MM.1S (cell line): ENCODE results near the gene WIPF3.

Experiments used
- DNase-seq: peaks from one replicate; pipeline ENCODE4 v3.0.0-alpha.2; 2015
- H2AFZ ChIP-seq: fragments of 300-600 bp; sonication (generic); 2 replicates; pipeline ENCODE4 v1.6.0; 2016; ENCODE audit warnings: antibody characterized with exemption, low read length
- H3F3A ChIP-seq: fragments of 300-600 bp; sonication (generic); 2 replicates; pipeline ENCODE4 v1.6.1; 2016; ENCODE audit warnings: mild to moderate bottlenecking, antibody characterized with exemption, low read length, moderate library complexity, mixed read lengths; ENCODE audit not compliant: insufficient read depth
- H3K27ac ChIP-seq: fragments of 300-600 bp; sonication (generic); 2 replicates; pipeline ENCODE4 v1.5.1; 2016; ENCODE audit warnings: mild to moderate bottlenecking, low read length
- H3K27me3 ChIP-seq: fragments of 300-600 bp; sonication (generic); replicated peaks from 2 replicates; pipeline ENCODE4 v1.6.0; 2016; ENCODE audit warnings: low read length; ENCODE audit not compliant: insufficient read depth
- H3K36me3 ChIP-seq: fragments of 300-600 bp; sonication (generic); replicated peaks from 2 replicates; pipeline ENCODE4 v1.6.1; 2016; ENCODE audit warnings: mild to moderate bottlenecking, low read length, mixed read lengths; ENCODE audit not compliant: insufficient read depth
- H3K4me1 ChIP-seq: fragments of 300-600 bp; sonication (generic); 2 replicates; pipeline ENCODE4 v1.6.1; 2016; ENCODE audit warnings: low read length, mixed read lengths
- H3K4me2 ChIP-seq: fragments of 300-600 bp; sonication (generic); 2 replicates; pipeline ENCODE4 v1.6.0; 2016; ENCODE audit warnings: low read depth, low read length
- H3K4me3 ChIP-seq: fragments of 300-600 bp; sonication (generic); 2 replicates; pipeline ENCODE4 v1.5.1; 2016; ENCODE audit warnings: low read length, mixed read lengths
- H3K79me2 ChIP-seq: fragments of 300-600 bp; sonication (generic); 2 replicates; pipeline ENCODE4 v1.6.1; 2016; ENCODE audit warnings: mixed run types, low read length, mixed read lengths
- H3K9ac ChIP-seq: fragments of 300-600 bp; sonication (generic); 2 replicates; pipeline ENCODE4 v1.6.1; 2016; ENCODE audit warnings: low read length, mixed read lengths
- H3K9me2 ChIP-seq: fragments of 300-600 bp; sonication (generic); replicated peaks from 2 replicates; pipeline ENCODE4 v1.6.1; 2016; ENCODE audit warnings: mild to moderate bottlenecking, low read length, mixed read lengths; ENCODE audit not compliant: insufficient read depth
- H3K9me3 ChIP-seq: fragments of 300-600 bp; sonication (generic); replicated peaks from 2 replicates; pipeline ENCODE4 v1.6.1; 2016; ENCODE audit warnings: mild to moderate bottlenecking, low read length, mixed read lengths; ENCODE audit not compliant: insufficient read depth
- H4K20me1 ChIP-seq: fragments of 300-600 bp; sonication (generic); 2 replicates; pipeline ENCODE4 v1.6.1; 2016; ENCODE audit warnings: mild to moderate bottlenecking, low read length, moderate library complexity, mixed read lengths; ENCODE audit not compliant: insufficient read depth
- EZH2 ChIP-seq: fragments of 300-600 bp; sonication (generic); optimal IDR thresholded peaks from 2 replicates; pipeline ENCODE3; 2017; ENCODE audit warnings: low read depth, mild to moderate bottlenecking, antibody characterized with exemption, low read length, mixed read lengths
- EZH2phosphoT487 ChIP-seq: fragments of 300-600 bp; sonication (generic); IDR thresholded peaks from 2 replicates; pipeline ENCODE4 v1.6.1; 2018; ENCODE audit warnings: antibody characterized with exemption, low read length
- TF ChIP-seq, protein P1 (sequence below): fragments of 300-600 bp; sonication (generic); IDR thresholded peaks from 2 replicates; pipeline ENCODE4 v1.5.1; 2016; ENCODE audit warnings: antibody characterized with exemption, low read length, mixed read lengths

Gene WIPF3

GRCh38 chr7:29883462-29884398 is 77.4 kb downstream of the WIPF3 start:
- Histone ChIP-seq H3K4me1 (no peaks in the 10 kb centered on the region), H4K20me1 (no peaks in the 10 kb centered on the region), H3F3A (no peaks in the 10 kb centered on the region), H3K79me2 (no peaks in the 10 kb centered on the region), H3K9ac (no peak overlapping the region), H3K9me3 (no peaks in the 10 kb centered on the region), H3K9me2 (no peaks in the 10 kb centered on the region), H3K27ac (no peak overlapping the region), H3K4me3 (no peak overlapping the region), H3K4me2 (no peak overlapping the region), H2AFZ (no peak overlapping the region), H3K27me3 (no peaks in the 10 kb centered on the region), H3K36me3 (no peaks in the 10 kb centered on the region)
- no peak for DNase-seq
- no peak for TF ChIP-seq EZH2

DNA sequence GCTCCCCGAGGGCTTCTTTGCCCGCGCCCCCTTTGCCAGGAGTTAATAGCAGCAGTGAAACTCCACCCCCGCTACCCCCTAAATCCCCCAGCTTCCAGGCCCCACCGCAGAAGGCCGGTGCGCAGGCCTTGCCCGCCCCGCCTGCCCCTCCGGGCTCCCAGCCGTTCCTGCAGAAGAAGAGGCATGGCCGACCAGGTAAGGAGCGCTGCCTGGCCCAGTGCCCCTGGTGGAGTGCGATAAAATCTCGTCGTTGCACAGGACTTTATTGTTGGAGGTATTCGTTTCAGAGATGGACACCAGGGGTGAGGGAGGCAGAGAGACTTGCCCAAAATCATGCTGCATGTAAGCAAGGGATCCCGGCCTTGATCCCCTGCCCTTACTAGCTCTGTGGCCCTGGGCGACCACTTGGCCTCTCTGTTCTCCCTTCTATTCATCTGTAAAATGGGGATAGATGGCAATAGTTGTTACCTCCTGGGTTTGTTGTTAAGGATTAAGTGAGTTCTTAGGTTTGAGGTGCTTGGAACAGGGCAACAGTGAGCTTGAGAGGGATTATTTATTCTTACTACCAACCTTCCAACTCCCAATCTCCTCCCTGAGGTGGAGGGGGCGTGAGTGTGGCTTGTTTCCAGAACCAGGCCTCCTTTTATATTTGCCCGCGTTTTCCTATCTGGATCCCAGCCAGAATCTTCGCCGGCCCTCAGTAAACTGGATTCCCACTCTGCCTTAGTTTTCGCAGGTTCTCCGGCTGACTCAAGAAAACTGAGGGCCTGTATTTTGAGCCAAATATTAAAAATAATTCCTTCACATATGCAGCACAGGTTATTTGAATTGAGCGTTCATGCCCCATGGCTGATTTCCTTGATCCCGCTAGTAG is 78.3 kb downstream of the WIPF3 start:
- H3K4me2 ChIP-seq = no peak overlapping the region
- H3K9ac ChIP-seq = no peak overlapping the region
- no peaks in the 10 kb centered on the region for H3K9me3 ChIP-seq
- H3K27me3 ChIP-seq = no peaks in the 10 kb centered on the region
- no peaks in the 10 kb centered on the region for H3F3A ChIP-seq
- no peaks in the 10 kb centered on the region for H3K4me1 ChIP-seq
- no peak overlapping the region for H2AFZ ChIP-seq
- no peaks in the 10 kb centered on the region for H4K20me1 ChIP-seq
- DNase-seq = no peak
- no peaks in the 10 kb centered on the region for H3K79me2 ChIP-seq
- no peak overlapping the region for H3K4me3 ChIP-seq
- no peak overlapping the region for H3K27ac ChIP-seq
- H3K9me2 ChIP-seq = no peaks in the 10 kb centered on the region
- no peak for TF ChIP-seq EZH2phosphoT487
- TF ChIP-seq, protein P1, sequence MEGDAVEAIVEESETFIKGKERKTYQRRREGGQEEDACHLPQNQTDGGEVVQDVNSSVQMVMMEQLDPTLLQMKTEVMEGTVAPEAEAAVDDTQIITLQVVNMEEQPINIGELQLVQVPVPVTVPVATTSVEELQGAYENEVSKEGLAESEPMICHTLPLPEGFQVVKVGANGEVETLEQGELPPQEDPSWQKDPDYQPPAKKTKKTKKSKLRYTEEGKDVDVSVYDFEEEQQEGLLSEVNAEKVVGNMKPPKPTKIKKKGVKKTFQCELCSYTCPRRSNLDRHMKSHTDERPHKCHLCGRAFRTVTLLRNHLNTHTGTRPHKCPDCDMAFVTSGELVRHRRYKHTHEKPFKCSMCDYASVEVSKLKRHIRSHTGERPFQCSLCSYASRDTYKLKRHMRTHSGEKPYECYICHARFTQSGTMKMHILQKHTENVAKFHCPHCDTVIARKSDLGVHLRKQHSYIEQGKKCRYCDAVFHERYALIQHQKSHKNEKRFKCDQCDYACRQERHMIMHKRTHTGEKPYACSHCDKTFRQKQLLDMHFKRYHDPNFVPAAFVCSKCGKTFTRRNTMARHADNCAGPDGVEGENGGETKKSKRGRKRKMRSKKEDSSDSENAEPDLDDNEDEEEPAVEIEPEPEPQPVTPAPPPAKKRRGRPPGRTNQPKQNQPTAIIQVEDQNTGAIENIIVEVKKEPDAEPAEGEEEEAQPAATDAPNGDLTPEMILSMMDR = no peak
- TF ChIP-seq EZH2 = no peak
- no peaks in the 10 kb centered on the region for H3K36me3 ChIP-seq

DNA sequence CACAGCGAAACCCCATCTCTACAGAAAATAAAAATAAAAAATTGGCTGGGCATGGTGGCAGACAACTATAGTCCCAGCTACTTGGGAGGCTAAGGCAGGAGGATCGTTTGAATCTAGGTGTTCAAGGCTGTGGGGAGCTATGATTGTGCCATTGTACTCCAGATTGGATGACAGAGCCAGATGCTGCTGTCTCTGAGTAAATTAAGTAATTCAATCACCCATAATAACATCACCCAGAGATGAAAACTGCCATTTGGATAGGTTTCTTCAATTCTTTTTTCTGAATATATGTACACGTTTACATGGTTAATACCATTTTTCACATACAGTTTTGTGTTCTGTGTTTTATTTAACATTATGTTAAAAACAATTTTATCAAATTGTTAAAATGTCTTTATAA is 79.3 kb downstream of the WIPF3 start:
- Histone ChIP-seq H3K36me3 (no peaks in the 10 kb centered on the region), H3K79me2 (no peaks in the 10 kb centered on the region), H3K9me2 (no peaks in the 10 kb centered on the region), H2AFZ (no peak overlapping the region), H3K4me3 (no peak overlapping the region), H3K4me1 (no peaks in the 10 kb centered on the region), H3K9me3 (no peaks in the 10 kb centered on the region), H4K20me1 (no peaks in the 10 kb centered on the region), H3K27me3 (no peaks in the 10 kb centered on the region), H3K4me2 (no peak overlapping the region), H3F3A (no peaks in the 10 kb centered on the region), H3K27ac (no peak overlapping the region), H3K9ac (no peak overlapping the region)
- TF ChIP-seq EZH2phosphoT487 = no peak
- TF ChIP-seq, protein P1 = no peak
- no peak for TF ChIP-seq EZH2
- DNase-seq = no peak
